Spleen (tissue), 7 donors: Measurements from ENCODE around the gene OR6F1.
"Not testable (repeated sequence)": the region's sequence is repeated elsewhere in the genome, so short reads cannot be mapped to it uniquely, and the experiment has no call there.

Experiments
- CTCF ChIP-seq, 11 experiments: fragments of 200-600 bp in 7 of 11; fragments of 450-650 bp in 4 of 11; sonication (generic) in 4 of 11; IDR thresholded peaks in 8 of 11; conservative IDR thresholded peaks in 3 of 11; 1 replicate in 7 of 11; 2 replicates in 4 of 11; pipeline versions ENCODE4 v1.4.0 to v1.8.0; 2016 to 2021; ENCODE audit warnings: antibody characterized with exemption in 11 of 11, inconsistent platforms in 4 of 11, mild to moderate bottlenecking in 1 of 11
- POLR2A ChIP-seq, 3 donors: fragments of 450-650 bp; IDR thresholded peaks; one replicate each; pipeline ENCODE4 v1.5.1; 2017; ENCODE audit warnings: antibody characterized with exemption in 3 of 3, mild to moderate bottlenecking in 1 of 3
- donor health status: DM: no; HTN: no; CAD: no; lungs with moderate emphysema.
- donor health status: DM: no; HTN: no; CAD: no.
- donor health status: DM: no; HTN: no; CAD: no.

- TF ChIP-seq CTCF (IDR thresholded peaks at IDR 0.05 in 8 of 11, conservative IDR thresholded peaks at IDR 0.05 in 3 of 11); POLR2A (IDR thresholded peaks at IDR 0.05): not testable (repeated sequence)
Observed at GRCh38 chr1:247710681-247711080, 5.8 kb downstream of the OR6F1 start.
